Activated CD8-positive, alpha-beta memory T cell treated with anti-CD3 and anti-CD28 coated beads for 36 hours (primary cell): ENCODE data around the gene SLC6A19. TPM values are rescaled to one million over a fixed set of nuclear protein-coding genes. Genes with fewer than 3 reads are reported as not detected.
"Not testable (repeated sequence)": the region's sequence is repeated elsewhere in the genome, so short reads cannot be mapped to it uniquely, and the experiment has no call there.

Experiments used
- CTCF ChIA-PET: fragments of 350-600 bp; sonication (Branson Sonifier 250); formaldehyde crosslinking; loops from one replicate; lab custom pipeline; 2021; ENCODE audit warnings: antibody characterized with exemption; lab: Charles Lee
- POLR2A ChIA-PET: fragments of 350-600 bp; sonication (Branson Sonifier 250); formaldehyde crosslinking; loops from one replicate; lab custom pipeline; 2021; ENCODE audit warnings: antibody characterized with exemption; lab: Charles Lee
- total RNA-seq, 2 experiments: library from RNA; stranded (reverse); gene quantifications; one replicate each; pipeline ENCODE4 v1.2.3, GENCODE V29; 2021

Gene SLC6A19
- total RNA-seq, 2 experiments from 2014 or later = not detected

DNA sequence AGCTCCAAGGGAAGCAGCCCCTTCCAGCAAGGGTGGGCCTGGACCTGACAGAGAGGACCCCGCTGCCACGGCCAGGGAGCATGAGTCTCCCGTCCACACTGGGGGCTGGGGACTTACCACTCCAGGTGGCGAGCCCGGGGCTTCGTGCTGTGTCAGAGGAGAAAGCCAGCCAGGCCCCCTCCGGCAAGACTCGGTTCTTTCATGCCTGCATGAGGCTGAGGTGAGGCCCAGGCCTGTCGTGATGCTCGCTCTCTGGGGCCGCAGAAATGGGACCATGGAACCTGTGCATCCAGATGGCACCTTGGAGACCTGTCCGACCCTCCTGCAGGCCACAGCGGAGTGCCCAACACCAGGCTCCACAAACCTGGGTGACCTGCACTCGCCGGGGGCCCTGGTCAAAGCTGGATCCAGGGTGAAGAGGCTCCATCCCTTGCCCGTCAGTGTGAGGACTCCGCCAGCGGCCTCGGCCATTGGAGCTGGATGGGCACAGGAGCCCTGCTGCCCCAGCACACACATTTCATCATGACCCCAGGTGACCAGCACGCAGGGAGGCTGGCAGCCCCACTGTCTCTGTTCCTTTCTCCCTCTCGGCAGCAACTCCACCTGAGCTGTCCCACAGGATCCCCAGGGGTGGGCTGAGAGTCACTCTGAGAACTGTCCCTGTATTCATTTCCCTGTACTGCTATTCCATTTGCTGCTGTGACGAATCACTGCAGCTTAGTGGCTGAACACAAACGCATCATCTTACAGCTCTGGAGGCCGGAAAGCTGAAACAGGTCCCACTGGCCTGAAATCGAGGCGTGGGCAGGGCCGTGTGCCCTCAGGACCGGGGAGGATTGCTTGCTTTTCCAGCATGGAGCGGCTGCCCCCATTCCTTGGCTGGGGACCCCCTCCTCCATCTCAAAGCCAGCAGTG lies 48.2 kb downstream of the SLC6A19 start:
- POLR2A ChIA-PET = no interaction called here
- CTCF ChIA-PET = no interaction called here

- ChIA-PET POLR2A (no interaction called here), CTCF (no interaction called here)
Measured at GRCh38 chr5:1251678-1252580, 50.5 kb downstream of the SLC6A19 start.

DNA sequence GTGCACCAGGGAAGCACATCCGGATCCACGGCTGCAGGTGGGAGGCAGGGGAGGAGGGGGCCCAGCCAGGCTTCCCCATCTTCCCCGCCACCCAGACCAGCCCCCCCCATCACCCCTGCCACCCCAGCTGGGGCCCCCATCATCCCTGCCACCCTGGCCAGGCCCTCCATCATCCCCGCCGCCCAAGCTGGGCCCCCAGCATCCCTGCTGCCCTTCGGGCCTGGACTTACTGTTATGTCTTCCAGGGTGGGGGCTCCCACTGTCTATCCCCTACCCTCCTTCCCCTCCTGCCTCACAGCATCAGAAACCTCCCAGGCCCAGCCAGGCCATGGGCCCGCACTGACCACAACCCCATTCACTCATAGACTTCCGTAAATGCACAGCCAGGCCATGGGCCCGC lies 51.3 kb downstream of the SLC6A19 start:
- CTCF ChIA-PET = no interaction called here
- POLR2A ChIA-PET = no interaction called here

DNA sequence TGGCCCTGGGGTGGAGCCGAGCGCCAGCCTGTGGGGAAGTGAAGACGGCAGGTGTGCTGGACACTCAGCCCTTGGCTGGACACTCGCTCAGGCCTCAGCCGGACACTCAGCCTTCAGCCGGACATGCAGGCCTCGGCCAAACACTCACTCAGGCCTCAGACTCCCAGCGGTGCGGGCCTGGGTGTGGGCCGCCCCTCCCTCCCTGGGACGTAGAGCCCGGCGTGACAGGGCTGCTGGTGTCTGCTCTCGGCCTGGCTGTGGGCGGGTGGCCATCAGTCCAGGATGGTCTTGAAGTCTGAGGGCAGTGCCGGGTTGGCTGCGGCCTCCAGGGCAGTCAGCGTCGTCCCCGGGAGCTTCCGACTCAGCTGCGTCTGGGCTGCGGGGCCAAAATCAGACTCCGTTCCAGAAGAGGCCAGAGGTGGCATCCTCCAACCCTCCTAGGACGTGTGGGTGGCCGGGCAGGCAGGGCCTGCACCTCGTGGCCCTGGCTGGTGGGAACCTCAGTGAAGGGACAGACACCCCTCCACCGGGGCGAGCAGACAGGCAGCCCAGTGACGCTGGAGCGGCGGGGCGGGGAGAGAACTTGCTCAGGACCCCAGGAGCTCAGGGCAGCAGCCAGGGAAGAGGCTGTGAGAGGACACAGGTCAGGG lies 52.2 kb downstream of the SLC6A19 start:
- ChIA-PET CTCF (no interaction called here), POLR2A (no interaction called here)

GRCh38 chr5:1254196-1254595 lies 52.8 kb downstream of the SLC6A19 start:
- POLR2A ChIA-PET = no interaction called here
- CTCF ChIA-PET = no interaction called here

GRCh38 chr5:1255081-1255561 lies 53.7 kb downstream of the SLC6A19 start:
- POLR2A ChIA-PET = no interaction called here
- CTCF ChIA-PET = no interaction called here

DNA sequence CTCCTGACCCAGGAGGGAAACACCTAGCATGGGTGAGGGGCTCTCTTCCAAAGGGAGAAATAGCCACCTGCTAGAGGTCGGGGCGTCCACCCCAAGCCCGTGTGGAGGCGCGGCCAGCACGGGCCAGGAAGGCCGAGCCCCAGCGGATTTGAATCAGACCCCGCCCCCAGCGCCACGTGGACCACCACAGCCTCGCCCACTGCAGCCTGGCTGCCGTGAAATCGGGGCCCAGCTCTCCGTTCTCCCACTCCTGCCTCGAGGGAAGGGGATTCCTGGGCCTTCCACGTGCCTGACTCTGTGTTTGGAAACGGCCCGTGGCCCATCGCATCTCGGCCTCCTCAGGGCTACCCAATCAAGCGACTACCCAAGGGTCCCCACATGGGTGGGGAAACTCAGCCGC lies 55.4 kb downstream of the SLC6A19 start:
- ChIA-PET POLR2A (no interaction called here), CTCF (no interaction called here)

- ChIA-PET POLR2A (no interaction called here), CTCF (no interaction called here)
Measured at GRCh38 chr5:1257363-1257762, 56.0 kb downstream of the SLC6A19 start.

- CTCF ChIA-PET = no interaction called here
- POLR2A ChIA-PET = no interaction called here
Measured at GRCh38 chr5:1257841-1258240, 56.4 kb downstream of the SLC6A19 start.

DNA sequence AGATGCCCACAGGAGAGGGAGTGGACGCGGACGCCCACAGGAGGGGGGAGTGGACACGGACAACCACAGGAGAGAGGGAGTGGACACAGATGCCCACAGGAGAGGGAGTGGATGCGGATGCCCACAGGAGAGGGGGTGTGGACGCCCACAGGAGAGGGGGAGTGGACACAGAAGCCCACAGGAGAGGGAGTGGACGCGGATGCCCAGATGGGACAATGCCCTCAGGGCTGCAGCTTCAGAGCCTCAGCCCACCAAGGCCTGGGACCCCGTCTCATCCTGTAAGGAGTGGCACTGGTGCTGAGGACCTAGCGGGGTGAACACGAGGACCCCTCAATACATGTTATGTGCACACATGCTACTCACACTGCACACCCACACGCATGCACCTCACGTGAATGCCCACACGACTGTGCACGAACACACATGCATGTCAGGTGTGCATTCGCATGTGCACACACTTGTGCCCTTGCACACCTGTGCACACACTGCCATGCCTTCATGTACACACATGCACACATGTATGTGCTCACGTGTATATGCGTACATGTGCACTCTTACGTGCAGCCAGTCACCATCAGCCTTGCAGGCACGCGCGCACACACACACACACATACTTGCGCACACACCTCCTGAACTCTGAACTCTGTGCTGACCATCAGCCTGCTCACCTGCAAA lies 58.5 kb downstream of the SLC6A19 start:
- CTCF ChIA-PET = no interaction called here
- POLR2A ChIA-PET = no interaction called here

DNA sequence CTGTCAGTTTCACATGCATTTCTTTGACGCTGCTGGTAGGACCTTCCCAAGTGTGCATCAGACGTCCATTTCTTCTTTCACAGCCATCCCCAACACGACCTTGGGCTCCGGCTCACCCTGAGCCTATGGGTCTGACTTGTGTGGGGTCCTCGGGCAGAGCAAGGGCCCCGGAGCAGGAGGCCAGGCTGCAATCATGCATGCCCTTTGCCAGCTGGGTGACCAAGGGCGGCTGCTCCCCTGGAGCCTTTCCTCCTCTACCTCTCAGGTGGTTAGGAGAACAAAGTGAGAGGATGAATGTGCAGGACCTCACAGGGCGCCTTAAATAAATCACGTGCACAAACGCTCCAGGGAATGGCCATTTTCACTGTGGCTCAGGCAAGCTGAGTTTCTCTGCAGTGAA lies 60.2 kb downstream of the SLC6A19 start:
- ChIA-PET POLR2A (interaction anchor here (0.6 kb wide), 1 partner anchor 44 kb away, joined by 4 read pairs; no protein-coding TSS in a partner anchor), CTCF (no interaction called here)

DNA sequence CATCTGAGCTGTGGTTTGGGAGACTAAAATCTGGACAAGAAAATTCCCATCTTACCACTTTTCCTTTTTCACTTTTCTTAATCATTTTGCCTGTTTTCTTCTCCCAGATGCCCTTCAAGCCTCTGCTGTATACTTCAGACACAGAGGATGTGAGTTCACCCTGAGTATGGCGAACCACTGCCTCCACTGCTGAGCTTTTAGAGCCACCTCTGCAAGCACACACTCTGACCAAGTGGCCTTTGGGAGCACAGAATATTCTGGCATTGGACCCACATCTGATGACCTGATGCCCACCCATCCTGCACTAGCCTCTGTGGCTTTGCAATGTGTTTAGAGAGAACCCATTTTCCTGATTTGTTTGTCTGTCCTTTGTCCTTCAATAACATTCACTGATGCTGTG lies 61.0 kb downstream of the SLC6A19 start:
- ChIA-PET CTCF (no interaction called here), POLR2A (interaction anchor here (0.6 kb wide), 1 partner anchor 43 kb away, joined by 4 read pairs; no protein-coding TSS in a partner anchor)

GRCh38 chr5:1264211-1264610 lies 62.8 kb downstream of the SLC6A19 start:
- CTCF ChIA-PET = no interaction called here
- POLR2A ChIA-PET = no interaction called here

DNA sequence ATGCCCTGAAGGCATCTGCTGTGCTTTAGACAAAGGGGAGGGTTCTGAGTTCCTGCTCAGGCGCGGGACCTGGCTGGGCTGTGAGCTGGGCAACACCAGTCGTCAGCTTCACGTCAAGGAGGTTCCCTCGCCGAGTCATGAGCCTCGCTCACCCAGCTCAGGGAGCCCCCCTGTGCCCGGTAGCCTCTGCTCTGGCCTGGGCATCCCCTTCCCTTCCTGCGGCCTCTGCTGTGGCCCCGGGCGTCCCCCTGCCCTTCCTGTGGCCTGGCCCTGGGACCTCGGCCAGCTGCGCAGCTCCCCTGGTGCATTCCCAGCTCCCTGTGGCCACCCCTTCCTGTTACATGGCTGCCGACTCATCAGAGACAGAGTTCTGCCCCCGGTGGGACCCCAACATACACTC lies 63.6 kb downstream of the SLC6A19 start:
- POLR2A ChIA-PET = no interaction called here
- CTCF ChIA-PET = no interaction called here

DNA sequence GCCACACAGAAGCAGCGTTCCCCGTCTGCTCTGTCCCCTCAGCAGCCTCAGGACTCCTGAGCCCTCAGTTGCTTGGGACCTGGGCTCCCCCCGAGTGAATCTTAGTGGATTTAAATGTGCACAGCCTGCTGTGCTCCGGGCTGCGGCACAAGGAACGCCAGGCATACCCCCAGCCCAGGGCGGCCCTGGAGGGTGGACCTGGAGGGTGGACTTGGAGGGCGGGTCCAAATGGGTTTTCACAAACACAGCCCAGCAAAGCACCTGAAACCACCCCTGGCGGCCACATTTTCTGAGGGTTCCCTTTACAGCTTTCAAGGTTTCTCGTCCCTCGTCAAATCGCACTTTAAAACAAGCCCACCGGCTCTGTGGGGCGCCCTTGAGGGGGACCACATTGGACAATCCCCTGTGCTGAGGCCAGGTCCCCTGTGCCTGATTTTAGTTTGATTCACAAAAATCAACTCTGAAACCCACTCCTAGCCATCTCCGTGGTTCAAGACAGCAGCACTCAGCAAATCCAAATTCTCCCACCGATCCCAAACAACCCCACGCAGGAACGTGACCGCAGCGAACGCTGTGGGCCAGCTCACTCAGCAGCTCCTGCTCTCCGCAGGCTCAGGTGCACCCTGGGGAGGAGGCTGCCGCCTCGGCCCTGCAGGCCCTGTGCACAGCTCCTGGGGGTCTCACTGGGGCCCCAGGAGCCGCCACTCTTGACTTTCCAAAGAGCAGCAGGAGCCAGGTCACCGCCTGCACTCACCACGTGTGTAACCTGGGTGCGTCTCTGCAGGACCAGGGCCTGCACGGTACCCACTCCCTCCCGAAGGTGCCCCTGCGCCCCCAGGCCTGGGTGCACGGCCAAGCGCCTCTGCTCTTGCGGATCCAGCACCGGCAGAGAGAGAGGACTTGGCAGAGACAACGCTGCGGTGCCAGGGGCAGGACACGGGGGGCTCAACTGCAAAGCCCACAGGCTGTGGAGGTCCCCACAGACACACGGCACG lies 64.4 kb downstream of the SLC6A19 start:
- ChIA-PET CTCF (no interaction called here), POLR2A (no interaction called here)

- CTCF ChIA-PET = no interaction called here
- POLR2A ChIA-PET = no interaction called here
Measured at GRCh38 chr5:1266791-1267190, 65.4 kb downstream of the SLC6A19 start.

GRCh38 chr5:1267464-1267863 lies 66.1 kb downstream of the SLC6A19 start:
- POLR2A ChIA-PET, CTCF ChIA-PET: not testable (repeated sequence)

- POLR2A ChIA-PET = no interaction called here
- CTCF ChIA-PET = no interaction called here
Measured at GRCh38 chr5:1268056-1268455, 66.7 kb downstream of the SLC6A19 start.
